DMS 273 (cell line): ENCODE results near the gene SGSH.
A peak's percentile ranks its signal among the peaks of the same experiment; 100 is the strongest.
"Not testable (repeated sequence)": the region's sequence is repeated elsewhere in the genome, so short reads cannot be mapped to it uniquely, and the experiment has no call there.

Experiments used
- DNase-seq: peaks from one replicate; lab custom pipeline; 2025; ENCODE audit not compliant: unreplicated experiment; lab: John Stamatoyannopoulos, UW

Gene SGSH

GRCh38 chr17:80253631-80254395 is 33.7 kb upstream of the SGSH start:
- no peak for DNase-seq

- peak; percentile 85 for DNase-seq
Measured at GRCh38 chr17:80252871-80253270, 32.7 kb upstream of the SGSH start.

DNA sequence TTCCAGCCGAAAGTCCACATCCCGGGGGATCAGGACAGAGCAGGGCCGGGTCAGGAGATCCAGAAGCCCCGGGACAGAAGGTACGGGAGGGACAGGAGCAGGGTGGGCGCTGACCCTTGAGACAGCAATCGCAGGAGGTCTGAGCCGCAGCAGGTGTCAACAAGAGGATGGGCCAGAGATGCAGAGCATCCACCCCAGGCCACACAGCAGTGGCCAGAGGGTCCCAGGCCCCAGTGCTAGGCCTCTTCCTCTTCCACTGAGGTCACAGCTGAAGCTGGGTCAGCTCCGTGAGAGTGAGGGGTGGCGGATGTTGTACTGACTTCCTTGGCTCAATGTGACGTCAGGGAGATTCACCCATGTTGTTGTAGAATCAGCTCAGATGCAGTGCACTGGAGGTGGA is 31.8 kb upstream of the SGSH start:
- DNase-seq: no peak

GRCh38 chr17:80248894-80249710 is 29.0 kb upstream of the SGSH start:
- DNase-seq: no peak

GRCh38 chr17:80248001-80248893 is 28.1 kb upstream of the SGSH start:
- no peak for DNase-seq

DNA sequence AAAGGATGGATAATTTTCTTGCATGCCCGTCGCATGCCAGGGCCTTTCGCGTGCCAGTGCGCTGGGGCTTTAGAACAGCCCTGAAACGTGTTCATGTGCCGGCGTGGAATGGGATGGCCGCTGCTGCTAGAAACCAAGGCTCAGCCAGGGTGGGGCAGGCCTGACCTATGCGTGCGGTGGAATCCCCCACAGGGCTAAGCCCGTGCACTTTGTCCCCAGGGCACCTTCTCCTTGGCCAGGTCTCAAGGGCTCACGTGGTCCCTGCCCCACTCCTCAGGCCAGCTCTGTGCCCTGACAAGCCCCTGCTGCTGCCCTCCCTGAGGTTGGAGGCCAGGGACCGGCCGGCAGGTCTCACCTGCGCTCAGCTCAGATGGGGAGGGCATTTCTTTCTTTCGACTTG is 27.4 kb upstream of the SGSH start:
- no peak for DNase-seq

- no peak for DNase-seq
Measured at GRCh38 chr17:80246726-80247125, 26.6 kb upstream of the SGSH start.

GRCh38 chr17:80246266-80246681 is 26.1 kb upstream of the SGSH start:
- no peak for DNase-seq

DNA sequence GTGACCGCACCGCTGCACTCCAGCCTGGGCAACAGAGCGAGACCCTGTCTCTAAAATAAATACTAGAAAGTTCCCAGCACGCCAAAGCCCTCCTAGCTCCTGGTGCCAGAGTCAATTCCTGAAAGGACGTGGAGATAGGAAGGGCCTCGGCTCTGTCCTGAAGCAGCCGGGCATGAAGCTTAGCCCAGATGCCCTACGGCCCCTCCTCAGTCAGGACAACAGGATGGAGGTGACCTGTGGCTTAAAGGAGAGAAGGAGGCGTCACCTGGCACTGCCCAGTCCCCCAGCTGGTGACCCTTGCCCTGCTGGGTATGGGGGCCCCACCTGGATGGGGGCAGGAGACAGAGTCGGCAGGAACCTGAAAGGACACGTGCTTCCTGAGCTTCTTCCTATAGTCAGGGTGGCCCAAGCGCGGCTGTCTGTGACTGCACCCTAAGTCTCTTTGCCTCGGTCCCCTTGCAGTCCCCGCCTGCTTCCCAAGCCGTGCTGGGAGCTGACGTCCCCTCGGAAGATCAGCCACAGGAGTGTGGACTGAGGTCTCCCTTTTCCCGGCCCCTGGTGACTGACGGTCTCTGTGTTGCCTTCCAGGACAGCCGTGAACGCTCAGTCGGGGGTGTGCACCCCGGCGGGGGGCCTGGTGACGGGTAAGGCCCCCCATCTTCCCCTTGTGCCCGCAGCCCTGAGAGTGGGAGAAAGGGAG is 25.6 kb upstream of the SGSH start:
- DNase-seq: no peak

DNA sequence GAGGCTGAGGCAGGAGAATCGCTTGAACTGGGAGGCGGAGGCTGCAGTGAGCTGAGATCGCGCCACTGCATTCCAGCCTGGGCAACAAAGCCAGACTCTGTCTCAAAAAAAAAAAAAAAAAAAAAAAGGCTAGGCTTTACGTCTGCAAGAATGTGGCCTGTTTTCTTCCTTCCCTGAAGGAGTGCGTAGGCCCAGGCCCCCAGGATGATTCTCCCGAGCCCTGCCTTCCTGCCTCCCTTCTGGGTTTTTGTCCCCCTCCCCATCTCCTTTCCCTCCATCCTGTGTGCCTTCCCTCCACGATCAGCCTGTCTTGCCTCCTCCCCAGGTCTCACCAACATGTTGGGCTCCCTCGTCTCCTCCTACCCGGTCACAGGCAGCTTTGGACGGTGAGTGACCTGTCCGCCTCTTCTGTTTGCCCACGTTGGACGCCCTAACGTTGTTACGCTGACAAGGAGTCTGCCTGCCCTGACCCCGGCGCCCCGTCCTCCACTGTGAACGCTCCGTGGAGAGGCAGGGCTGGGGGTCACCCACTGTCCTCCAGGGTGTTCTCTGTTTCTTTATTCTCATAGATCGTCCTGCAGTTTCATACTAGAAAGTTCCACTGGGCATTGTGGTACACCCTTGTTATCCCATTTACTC is 24.9 kb upstream of the SGSH start:
- no peak for DNase-seq

- DNase-seq: not testable (repeated sequence)
Measured at GRCh38 chr17:80244448-80244847, 24.3 kb upstream of the SGSH start.

GRCh38 chr17:80243526-80244433 is 23.6 kb upstream of the SGSH start:
- no peak for DNase-seq

GRCh38 chr17:80242505-80242904 is 22.4 kb upstream of the SGSH start:
- DNase-seq: no peak

GRCh38 chr17:80237386-80237785 is 17.3 kb upstream of the SGSH start:
- DNase-seq: no peak

- DNase-seq: no peak
Measured at GRCh38 chr17:80236911-80237310, 16.8 kb upstream of the SGSH start.

DNA sequence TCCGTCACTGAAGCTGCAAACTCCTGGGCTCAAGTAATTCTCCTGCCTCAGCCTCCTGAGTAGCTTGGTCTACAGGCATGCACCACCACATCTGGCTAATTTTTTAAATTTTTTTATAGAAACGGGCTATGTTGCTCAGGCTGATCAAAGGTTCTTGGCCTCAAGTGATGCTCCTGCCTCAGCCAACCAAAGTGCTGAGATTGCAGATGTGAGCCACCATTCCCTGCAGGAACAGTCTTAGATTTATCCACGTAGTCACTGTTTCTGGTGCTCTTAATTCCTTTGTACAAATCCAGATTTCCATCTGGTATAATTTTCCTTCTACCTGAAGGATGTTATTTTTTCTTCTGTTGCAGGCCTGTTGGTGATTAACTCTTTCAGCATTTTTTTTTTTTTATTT is 13.1 kb upstream of the SGSH start:
- DNase-seq: no peak

DNA sequence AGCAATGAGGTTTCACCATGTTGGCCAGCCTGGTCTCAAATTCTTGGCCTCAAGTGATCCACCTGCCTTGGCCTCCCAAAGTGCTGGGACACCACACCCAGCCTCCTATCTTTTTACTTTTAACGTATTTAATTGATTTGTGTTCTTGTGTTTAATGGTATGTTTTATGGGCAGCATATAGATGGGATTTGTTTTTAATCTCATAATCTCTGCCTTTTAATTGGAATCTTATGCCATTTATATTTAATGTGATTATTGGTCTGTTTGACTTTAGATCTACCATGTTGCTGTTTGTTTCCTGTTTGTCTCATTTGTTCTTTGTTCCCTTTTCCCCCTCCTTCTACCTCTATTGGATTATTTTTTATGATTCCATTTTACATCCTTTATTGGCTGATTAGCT is 12.3 kb upstream of the SGSH start:
- DNase-seq: no peak

- no peak for DNase-seq
Measured at GRCh38 chr17:80229011-80229410, 8.9 kb upstream of the SGSH start.

DNA sequence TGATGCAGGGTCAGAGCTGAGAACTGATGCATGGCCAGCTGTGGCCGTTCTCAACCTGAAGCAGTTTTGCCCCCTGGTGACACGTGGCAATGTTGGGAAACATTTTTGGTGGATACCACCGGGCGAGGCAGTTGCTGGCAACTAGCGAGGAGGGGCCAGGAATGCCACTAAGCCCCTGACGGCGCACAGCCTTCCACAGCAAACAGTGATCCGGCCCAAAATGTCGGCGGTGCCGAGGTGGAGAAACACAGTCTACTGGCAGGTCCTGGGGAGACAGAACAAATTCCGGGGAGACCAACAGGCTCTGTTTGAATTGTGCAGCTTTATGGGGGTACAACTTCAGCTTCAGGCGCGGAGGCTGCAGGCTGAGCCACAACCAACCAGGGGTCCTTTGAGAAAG is 8.3 kb upstream of the SGSH start:
- no peak for DNase-seq
